ENCODE data around the gene PCNT.
"Not testable (repeated sequence)": the region's sequence is repeated elsewhere in the genome, so short reads cannot be mapped to it uniquely, and the experiment has no call there.

PCNT gene

DNA sequence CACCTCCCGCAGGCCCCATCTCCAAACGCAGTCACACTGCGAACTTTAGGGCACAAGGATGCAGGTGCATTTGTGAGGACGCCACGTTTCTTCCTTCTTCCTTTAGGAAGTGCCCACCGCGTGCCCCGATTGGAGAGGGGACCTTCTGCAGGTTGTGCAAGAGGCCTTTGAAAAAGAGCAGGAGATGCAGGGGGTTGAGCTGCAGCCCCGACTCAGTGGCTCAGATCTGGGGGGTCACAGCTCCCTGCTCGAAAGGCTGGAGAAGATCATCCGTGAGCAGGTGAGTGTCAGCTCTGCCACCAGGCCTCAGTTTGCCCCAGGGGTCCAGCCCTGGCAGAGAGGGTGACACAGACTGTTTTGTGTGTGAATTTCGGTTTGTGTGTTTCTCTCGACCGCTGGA is 103.6 kb downstream of the PCNT start:
- DNase-seq (ENCODE audit: low spot score): no peak

DNA sequence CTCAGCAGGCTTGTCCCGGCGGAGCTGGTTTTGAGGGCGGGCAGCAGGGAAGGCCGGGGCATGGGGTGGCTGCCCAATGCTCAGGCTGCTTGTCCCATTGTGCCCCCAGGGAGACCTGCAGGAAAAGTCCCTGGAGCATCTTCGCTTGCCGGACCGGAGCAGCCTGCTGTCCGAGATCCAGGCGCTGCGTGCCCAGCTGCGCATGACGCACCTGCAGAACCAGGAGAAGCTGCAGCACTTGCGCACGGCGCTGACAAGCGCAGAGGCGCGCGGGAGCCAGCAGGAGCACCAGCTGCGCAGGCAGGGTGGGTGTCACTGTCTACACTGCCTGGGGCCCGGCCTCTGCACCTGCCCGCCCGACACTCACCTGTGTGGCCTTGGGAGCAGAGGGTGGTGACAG is 104.3 kb downstream of the PCNT start:
- no peak for DNase-seq (ENCODE audit: low spot score)

DNA sequence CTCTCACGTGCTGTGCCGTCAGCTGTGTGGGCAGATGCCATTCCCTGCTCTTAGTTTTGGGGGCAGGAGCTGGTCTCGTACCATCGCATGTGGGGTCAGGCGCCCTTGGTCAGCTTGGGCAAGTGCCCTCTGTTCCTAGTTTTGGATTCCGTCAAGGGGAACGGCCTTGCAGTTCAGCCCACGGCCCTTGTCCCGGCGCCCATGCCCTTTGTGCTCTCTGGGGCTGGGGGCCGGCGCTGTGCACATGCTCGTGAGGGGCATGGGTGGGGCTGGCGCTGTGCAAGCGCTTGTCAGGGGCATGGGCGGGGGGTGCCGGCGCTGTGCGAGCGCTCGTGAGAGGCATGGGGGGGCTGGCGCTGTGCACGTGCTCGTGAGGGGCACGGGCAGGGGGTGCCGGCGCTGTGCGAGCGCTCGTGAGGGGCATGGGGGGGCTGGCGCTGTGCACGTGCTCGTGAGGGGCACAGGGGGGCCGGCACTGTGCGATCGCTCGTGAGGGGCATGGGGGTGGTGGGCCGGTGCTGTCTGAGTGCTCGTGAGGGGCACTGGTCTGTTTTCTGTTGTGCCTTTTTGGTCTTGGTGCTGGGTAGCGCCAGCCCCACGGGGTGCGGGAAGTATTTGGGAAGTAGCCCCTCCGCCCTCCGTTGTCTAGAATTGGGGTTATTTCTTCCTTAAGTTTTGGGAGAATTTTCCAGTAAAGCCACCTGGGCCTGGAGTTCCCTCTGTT is 105.2 kb downstream of the PCNT start:
- DNase-seq (ENCODE audit: low spot score): no peak

DNA sequence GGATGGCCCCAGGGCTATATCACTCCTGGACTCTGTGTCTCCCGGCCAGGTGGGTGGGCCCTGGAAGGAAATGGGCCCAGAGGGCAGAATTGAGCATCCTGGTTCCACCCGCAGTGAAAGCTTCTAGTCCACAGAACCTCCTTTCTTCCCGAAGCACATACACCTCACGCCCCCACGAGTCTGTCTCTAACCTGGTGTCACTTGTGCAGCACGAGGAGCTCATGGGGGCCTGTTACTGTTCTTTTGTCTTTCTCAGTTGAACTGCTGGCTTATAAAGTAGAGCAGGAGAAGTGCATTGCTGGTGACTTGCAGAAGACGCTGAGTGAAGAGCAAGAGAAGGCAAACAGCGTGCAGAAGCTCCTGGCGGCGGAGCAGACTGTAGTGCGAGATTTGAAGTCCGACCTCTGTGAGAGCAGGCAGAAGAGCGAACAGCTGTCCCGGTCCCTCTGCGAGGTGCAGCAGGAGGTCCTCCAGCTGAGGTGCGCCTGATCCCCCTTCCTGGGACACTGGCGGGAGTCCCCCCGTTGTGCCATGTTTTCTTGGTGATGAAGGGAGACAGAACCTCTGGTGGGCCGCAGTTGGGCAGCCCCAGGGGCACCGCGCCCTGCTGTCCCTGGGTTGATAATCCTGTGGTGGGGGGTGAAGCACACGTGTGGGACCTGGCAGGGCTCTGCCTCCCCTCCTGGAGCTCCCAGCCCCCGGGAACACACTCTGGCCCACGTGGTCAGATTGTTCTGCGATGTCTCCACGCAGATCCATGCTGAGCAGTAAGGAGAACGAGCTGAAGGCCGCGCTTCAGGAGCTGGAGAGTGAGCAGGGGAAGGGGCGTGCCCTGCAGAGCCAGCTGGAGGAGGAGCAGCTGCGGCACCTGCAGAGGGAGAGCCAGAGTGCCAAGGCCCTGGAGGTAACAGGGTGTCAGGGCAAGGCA is 106.1 kb downstream of the PCNT start:
- no peak for DNase-seq (ENCODE audit: low spot score)

DNA sequence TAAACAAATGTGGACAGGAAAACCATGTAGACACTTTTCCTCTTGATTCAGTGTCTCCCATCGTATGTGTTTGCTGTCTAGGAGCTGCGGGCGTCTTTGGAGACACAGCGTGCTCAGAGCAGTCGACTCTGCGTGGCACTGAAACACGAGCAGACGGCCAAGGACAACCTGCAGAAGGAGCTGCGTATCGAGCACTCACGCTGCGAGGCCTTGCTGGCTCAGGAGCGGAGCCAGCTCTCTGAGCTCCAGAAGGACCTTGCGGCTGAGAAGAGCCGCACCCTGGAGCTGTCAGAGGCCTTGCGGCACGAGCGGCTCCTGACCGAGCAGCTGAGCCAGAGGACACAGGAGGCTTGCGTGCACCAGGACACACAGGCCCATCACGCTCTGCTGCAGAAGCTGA is 107.5 kb downstream of the PCNT start:
- no peak for DNase-seq (ENCODE audit: low spot score)

DNA sequence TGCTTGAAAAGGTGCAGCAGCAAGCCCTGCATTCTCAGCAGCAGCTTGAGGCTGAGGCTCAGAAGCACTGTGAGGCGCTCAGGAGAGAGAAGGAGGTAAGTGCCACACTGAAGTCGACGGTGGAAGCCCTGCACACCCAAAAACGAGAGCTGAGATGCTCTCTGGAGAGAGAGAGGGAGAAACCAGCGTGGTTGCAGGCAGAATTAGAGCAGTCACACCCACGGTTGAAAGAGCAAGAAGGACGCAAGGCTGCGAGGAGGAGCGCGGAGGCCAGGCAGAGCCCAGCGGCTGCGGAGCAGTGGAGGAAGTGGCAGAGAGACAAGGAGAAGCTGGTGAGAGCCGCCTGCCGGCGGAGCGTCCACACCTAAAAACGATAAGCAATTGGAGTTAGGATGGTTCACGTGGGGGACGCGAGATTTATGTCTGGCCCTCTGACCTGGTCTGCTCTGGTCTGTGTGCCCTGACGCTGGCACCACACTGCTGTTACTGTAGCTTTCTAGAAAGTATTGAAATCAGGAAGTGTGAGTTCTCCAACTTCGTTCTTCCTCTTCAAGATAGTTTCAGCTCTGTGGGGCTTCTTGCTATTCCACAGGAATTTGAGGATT is 108.0 kb downstream of the PCNT start:
- DNase-seq (ENCODE audit: low spot score): no peak

DNA sequence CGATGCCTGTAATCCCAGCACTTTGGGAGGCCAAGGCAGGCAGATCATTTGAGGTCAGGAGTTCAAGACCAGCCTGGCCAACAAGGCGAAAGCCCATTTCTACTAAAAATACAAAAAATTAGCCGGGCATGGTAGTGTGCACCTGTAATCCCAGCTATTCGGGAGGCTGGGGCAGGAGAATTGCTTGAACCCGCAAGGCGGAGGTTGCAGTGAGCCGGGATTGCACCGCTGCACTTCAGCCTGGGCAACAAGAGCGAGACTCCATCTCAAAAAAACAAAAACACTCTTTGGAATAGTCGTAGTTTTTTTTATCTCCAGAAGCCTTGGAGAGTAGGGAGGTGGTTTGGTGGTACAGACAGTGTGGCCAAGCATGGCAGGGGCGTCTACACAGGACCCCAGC is 109.2 kb downstream of the PCNT start:
- DNase-seq (ENCODE audit: low spot score): not testable (repeated sequence)

DNA sequence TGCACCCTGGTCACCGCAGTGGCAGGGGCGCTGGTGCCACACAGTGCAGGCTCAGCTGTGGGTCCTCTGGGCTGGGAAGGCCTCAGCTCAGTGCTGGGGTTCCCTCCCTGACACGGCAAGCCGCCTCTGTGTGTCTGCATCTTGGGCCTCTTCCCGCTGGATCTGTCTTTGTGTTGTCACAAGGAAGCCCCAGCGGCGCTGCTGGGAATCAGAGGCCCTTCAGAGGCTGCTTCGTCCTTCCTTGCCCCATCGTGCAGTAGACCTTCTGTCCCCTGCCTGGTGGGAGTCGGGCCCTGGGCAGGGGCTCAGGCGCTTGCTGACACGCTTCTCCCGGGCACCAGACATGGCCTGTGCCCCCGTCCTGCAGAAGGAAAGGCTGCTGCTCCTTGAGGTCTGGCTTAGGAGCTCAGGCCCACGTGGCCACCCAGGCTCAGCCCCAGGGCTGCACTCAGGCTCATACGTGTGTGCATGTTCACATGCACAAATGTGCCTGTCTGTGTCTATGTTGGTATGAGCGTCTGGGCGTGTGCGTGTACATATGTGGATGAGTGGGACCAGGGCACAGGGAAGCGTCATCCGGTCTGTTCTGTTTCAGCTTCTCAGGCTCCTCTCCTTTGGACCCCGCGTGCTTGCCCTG is 110.5 kb downstream of the PCNT start:
- DNase-seq (ENCODE audit: low spot score): no peak

DNA sequence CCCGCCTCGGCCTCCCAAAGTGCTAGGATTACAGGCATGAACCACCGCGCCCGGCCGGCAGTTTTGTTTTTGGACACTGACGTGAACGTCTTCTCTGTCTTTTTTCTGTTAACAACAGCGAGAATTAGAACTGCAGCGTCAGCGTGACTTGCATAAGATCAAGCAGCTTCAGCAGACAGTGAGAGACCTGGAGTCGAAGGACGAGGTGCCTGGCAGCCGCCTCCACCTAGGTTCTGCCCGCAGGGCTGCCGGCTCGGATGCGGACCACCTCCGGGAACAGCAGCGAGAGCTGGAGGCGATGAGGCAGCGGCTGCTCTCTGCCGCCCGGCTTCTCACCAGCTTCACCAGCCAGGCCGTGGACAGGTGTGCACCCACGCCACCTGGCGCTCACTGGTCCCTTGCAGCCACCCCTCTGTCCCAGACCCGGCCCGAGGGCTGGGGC is 111.9 kb downstream of the PCNT start:
- no peak for DNase-seq (ENCODE audit: low spot score)

DNA sequence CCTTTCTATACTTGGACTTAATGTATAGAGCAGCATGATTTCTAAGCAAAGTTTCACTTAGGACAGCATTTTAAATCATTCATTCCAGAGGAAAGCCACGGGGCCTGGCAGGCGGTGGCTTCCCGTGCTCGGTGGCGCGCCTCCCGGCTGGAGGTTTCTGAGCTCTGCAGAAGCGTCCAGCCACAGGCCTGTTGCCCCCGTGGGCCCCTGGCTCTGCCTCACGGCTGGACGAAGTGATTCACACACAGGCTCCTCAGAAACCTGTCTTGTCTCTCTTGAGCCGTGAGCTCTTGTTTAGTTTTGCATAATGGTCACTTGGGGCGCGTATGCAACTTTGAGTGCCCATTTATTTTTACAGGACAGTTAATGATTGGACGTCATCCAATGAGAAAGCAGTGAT is 112.7 kb downstream of the PCNT start:
- no peak for DNase-seq (ENCODE audit: low spot score)

DNA sequence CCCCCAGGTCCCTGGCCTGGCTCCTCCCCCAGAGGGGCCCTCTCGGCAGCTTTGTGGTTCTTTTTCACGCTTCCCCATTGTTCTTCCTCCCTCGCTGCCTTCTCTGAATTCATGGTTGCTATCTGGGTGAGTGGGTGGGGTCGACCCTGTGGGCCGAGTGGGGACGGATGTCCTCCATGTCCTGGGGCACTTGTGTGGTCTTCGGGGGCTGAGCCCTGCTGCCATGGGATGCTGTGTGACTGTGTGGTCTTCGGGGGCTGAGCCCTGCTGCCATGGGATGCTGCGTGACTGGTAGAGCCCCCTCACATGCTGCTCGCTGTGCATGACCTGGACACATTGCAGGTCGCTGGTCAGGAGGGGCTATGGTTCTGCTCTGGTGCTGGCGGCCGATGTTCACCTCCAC is 113.1 kb downstream of the PCNT start:
- DNase-seq (ENCODE audit: low spot score): no peak

DNA sequence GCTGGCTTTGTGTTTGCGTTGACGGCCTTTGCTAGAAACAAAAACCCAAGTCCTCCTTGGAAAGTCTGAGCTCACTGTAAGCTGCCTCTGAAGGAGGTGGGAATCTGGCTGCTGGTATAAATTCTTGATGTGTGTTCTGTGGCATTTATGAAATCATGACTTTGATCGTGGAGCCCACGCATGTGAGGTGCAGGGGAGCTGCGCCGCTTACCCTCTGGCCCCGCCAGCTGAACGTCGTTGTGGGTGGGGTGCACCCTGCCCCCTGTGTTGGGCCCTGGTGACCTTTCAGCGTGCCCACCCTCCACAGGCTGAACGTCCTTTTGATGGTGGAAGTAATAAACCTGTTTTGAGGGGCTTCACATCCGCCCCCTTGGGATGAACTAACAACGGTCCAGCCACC is 113.6 kb downstream of the PCNT start:
- DNase-seq (ENCODE audit: low spot score): no peak

DNA sequence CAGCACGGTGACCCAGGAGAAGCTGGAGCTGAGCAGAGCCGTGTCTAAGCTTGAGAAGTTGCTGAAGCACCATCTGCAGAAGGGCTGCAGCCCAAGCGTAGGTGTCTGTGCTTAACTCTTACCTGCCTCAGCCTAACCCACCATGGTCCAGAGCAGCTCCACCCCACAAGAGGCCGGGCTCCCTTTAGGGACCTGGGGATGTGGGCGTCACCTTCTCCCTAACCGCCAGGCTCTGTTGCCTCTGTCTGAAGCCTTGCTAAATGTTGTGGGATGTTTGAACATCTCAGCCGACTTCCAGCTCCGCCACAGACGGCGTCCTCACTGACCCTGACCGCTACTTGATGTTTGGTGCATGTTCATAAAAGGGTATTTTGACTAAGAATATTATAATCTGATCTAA is 114.3 kb downstream of the PCNT start:
- no peak for DNase-seq (ENCODE audit: low spot score)

DNA sequence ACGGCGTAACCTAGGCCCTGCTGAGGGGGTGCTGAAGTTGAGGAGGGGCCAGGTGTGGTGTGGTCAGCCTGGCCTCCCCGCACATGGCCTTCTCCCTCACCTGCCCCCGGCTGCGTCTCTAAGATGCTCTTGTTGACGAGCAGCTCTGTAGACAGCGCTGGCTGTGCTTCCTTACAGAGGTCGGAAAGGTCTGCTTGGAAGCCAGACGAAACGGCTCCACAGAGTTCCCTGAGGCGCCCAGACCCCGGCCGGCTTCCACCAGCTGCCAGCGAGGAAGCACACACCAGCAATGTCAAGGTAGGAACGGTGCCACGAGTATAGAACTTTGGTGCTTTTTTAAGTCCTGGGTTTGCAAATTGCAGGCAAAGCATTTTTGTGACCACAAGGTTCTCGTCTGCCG is 116.0 kb downstream of the PCNT start:
- no peak for DNase-seq (ENCODE audit: low spot score)

DNA sequence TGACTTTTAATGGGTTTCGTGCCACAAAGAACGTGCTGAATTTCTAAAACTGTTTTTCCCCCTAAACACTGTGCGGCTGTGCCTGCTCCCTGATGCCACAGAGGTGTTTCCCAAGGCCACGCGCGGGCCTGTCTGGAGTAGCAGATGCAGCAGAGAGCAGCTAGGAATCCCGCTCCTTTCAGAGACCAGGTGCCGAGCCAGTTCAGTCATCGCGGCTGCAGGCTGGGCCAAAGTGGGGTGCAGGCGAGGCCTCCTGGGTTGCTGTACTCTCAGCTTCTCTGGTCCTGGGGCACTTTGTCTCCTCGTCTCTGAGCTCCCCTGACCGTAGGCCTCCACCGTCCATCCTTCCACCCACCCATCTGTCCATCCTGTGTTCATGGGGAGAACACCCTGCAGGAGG is 117.4 kb downstream of the PCNT start:
- DNase-seq (ENCODE audit: low spot score): no peak

DNA sequence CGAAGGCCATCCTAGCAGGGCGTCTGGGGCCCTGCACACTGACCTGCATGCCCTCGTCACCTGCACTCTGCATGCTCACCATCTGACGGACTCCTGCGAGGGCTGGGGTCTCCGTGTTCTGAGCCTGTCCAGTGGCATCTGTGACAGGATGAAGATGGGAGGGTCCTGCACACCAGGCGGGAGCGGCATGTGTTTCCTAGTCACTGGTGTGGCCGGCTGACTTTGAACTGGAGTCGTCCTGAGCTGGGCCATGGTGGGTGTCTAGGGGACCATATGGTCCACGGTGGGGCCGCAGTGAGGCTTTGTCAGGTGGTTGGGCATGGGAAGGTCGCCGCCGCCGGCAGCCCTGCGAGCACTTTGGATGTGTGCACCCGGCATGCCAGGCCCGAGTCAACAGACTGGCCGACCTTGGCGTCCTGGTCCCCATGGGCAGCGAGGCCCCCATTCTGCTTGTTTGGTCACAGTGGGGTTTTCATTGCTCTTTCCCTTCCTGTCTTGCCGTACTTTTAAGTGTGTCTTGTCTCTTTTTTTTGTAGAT is 118.1 kb downstream of the PCNT start:
- DNase-seq (ENCODE audit: low spot score): no peak

DNA sequence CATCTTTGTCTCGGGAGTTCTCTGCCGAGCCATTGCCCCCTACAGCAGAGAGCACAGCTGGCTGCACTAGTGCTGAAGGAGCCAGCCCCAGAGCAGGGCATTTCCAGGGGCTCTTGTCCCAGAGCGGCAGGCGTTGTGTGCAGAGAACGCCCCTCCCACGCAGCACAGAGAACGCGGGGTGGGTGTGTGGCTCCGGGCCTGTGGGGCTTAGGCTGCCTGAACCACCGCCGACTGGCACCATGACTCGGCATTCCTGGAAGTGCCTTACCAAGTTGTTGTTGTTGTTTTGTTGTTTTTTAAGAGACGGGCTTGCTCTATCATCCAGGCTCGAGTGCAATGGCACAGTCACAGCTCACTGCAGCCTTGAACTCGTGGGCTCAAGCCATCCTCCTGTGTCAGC is 119.0 kb downstream of the PCNT start:
- no peak for DNase-seq (ENCODE audit: low spot score)

DNA sequence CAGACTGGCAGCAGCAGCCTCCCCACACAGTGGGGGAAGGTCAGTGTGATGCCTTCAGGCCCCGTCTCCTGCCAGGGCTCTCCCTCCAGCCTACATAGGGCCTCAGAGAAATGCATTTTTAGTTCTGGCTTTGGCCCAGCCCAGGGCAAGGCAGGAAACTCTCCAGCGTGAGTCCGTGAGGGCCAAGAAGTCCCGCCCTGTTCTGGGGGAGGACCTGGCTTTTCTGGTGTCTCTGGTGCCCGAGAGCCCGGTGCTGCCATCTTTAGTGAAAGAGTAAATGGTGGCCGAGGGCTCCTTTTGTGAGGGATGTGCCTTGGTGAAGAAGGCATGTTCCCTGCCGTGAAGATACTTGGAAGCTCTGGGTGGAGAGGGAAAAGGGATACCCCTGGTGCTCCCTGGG is 120.0 kb downstream of the PCNT start:
- DNase-seq (ENCODE audit: low spot score): no peak

DNA sequence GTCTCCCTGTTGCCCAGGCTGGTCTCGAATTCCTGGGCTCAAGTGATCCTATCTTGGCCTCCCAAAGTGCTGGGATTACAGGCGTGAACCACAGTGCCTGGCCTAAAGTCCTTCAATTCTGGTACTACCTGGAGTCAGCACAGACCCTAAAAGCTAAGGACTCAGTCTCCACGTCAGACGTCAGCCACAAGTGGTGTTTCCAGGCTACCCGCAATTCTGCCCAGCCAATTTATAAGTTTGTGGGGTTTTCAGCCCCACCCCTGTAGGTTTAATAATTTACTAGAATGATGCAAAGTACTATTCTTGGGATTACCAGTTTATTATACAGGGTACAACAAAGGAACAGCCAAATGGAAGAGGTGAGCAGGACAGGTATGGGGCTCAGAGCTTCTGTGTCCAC is 124.2 kb downstream of the PCNT start:
- DNase-seq (ENCODE audit: low spot score): no peak

DNA sequence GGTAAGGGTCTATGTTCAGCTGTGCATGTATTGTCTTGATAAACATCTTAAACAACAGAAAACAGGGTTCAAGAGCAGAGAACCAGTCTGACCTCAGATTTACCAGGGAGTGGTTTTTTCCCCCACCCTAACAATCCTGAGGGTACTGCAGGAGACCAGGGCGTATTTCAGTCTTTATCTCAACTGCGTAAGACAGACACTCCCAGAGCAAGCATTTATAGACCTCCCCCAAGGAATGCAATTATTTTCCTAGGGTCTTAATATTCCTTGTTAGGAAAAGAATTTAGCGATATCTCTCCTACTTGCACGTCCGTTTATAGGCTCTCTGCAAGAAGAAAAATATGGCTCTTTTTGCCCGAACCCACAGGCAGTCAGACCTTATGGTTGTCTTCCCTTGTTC is 124.9 kb downstream of the PCNT start:
- not testable (repeated sequence) for DNase-seq (ENCODE audit: low spot score)

DNA sequence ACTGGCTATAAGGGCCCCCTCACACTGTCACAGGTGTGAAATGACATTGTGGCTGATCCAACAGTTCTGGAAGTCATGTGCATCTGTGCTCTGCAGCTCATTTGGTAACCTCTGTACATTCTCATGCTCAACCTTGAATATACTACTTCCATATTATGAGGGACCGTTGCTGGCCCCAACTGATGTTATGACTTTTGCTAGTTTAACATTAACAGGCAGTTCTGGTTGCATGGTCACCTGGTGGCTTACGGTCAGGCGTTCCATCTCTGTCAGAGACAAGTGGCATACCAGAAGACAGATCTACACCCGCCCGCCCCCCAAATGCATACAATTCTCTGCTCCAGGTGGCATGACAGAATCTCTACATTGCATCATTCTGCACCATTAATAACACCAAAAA is 128.8 kb downstream of the PCNT start:
- no peak for DNase-seq (ENCODE audit: low spot score)

DNA sequence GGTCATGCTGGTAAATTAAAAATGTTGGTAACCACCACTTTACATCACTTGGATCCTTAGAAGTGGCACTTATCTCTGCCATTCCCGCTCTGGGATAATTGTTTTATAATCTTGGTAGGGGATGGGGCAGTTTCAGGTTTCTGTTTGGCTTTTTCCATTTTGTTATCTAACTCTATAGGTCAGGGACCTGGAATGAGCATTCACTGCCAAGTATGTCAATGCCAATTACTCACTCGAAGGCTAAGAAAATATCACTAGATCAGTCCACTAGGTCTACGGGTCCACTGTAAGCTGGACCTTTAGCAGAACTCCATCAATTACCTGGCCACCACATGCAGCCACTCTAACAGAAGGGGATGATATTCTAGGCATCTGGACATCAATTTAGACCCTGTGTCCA is 130.2 kb downstream of the PCNT start:
- DNase-seq (ENCODE audit: low spot score): no peak

Data from HuH-7 (cell line).